ENCODE measurements around the gene C1orf198.

GRCh38 chr1:230787471-230787870, 80.8 kb downstream of the C1orf198 start:
- TF ChIP-seq CTCF (IDR thresholded peaks at IDR 0.05; ENCODE audit: low read length) (no peak), EZH2 (IDR thresholded peaks at IDR 0.05; ENCODE audit: borderline replicate concordance, low read length) (no peak)

Data from OCI-LY1 (cell line).